ENCODE measurements around the gene GAREM2.

GRCh38 chr2:26176279-26176615, 3.4 kb downstream of the GAREM2 start:
- TF ChIP-seq EP300 (IDR thresholded peaks at IDR 0.05; ENCODE audit: borderline replicate concordance in 1 of 2, low read depth in 1 of 2, low read length in 1 of 2): no peak
- TF ChIP-seq CTCF (IDR thresholded peaks at IDR 0.05): no peak
- TF ChIP-seq JUND (IDR thresholded peaks at IDR 0.05): no peak
- TF ChIP-seq FOXJ3 (CRISPR knock-in tag; IDR thresholded peaks at IDR 0.05): no peak
- no peak for TF ChIP-seq CHD2 (IDR thresholded peaks at IDR 0.05; ENCODE audit: low read length, partially characterized antibody)
- TF ChIP-seq MXI1 (IDR thresholded peaks at IDR 0.05; ENCODE audit: low read depth, low read length): no peak
- TF ChIP-seq ZBTB33 (IDR thresholded peaks at IDR 0.05; ENCODE audit: borderline replicate concordance, low read depth): no peak
- no peak for TF ChIP-seq RFX5 (IDR thresholded peaks at IDR 0.05; ENCODE audit: low read length)
